H9 (cell line): Measurements from ENCODE around the gene TMEM198. TPM values are rescaled to one million over a fixed set of nuclear protein-coding genes. Genes with fewer than 3 reads are reported as not detected.

ENCODE experiments used
- DNase-seq: peaks from one replicate; pipeline ENCODE4 v3.0.0-alpha.2; 2017
- H2AFZ ChIP-seq: one replicate; pipeline ENCODE4 v1.6.1; 2013; ENCODE audit warnings: mild to moderate bottlenecking, low read length, control low read depth, moderate library complexity
- H2AK5ac ChIP-seq: 2 replicates; pipeline ENCODE4 v1.6.1; 2013; ENCODE audit warnings: low read length, control low read depth, mixed read lengths; ENCODE audit not compliant: insufficient read length
- H2BK120ac ChIP-seq: one replicate; pipeline ENCODE4 v1.6.1; 2013; ENCODE audit warnings: low read depth, mild to moderate bottlenecking, low read length, control low read depth, inconsistent platforms; ENCODE audit not compliant: poor library complexity, severe bottlenecking
- H2BK12ac ChIP-seq: 2 replicates; pipeline ENCODE4 v1.6.1; 2013; ENCODE audit warnings: low read length, control low read depth, mixed read lengths, low read depth; ENCODE audit not compliant: insufficient read length
- H2BK15ac ChIP-seq: 2 replicates; pipeline ENCODE4 v1.6.1; 2013; ENCODE audit warnings: low read depth, low read length, control low read depth
- H2BK20ac ChIP-seq: one replicate; pipeline ENCODE4 v1.6.1; 2013; ENCODE audit warnings: low read depth, mild to moderate bottlenecking, low read length, control low read depth, inconsistent platforms; ENCODE audit not compliant: poor library complexity, severe bottlenecking
- H2BK5ac ChIP-seq: 2 replicates; pipeline ENCODE4 v1.6.1; 2013; ENCODE audit warnings: low read length, control low read depth, mixed read lengths; ENCODE audit not compliant: insufficient read length
- H3K14ac ChIP-seq: 2 replicates; pipeline ENCODE4 v1.6.1; 2013; ENCODE audit warnings: low read length, control low read depth; ENCODE audit not compliant: insufficient read depth
- H3K18ac ChIP-seq: 2 replicates; pipeline ENCODE4 v1.6.1; 2013; ENCODE audit warnings: low read depth, mild to moderate bottlenecking, mixed read lengths, low read length, control low read depth; ENCODE audit not compliant: insufficient read length
- H3K23ac ChIP-seq: 2 replicates; pipeline ENCODE4 v1.6.1; 2013; ENCODE audit warnings: low read length, control low read depth, mixed read lengths, low read depth; ENCODE audit not compliant: insufficient read length
- H3K23me2 ChIP-seq: 2 replicates; pipeline ENCODE4 v1.6.1; 2013; ENCODE audit warnings: low read depth, mild to moderate bottlenecking, mixed read lengths, low read length, control low read depth; ENCODE audit not compliant: insufficient read length, poor library complexity, severe bottlenecking
- H3K27ac ChIP-seq: 2 replicates; pipeline ENCODE4 v1.5.1; 2013; ENCODE audit warnings: low read length, control low read depth, mixed read lengths, low read depth; ENCODE audit not compliant: insufficient read length
- H3K27me3 ChIP-seq: 2 replicates; pipeline ENCODE4 v1.6.1; 2013; ENCODE audit warnings: low read length, control low read depth, inconsistent platforms; ENCODE audit not compliant: insufficient read depth
- H3K4ac ChIP-seq: 2 replicates; pipeline ENCODE4 v1.6.1; 2013; ENCODE audit warnings: low read depth, mild to moderate bottlenecking, control low read depth, inconsistent platforms, low read length, moderate library complexity
- H3K4me1 ChIP-seq: 2 replicates; pipeline ENCODE4 v1.6.1; 2013; ENCODE audit warnings: low read length, control low read depth, inconsistent platforms; ENCODE audit not compliant: insufficient read depth
- H3K4me2 ChIP-seq: 2 replicates; pipeline ENCODE4 v1.6.1; 2013; ENCODE audit warnings: low read length, control low read depth, mixed read lengths; ENCODE audit not compliant: insufficient read length, insufficient read depth
- H3K56ac ChIP-seq: 2 replicates; pipeline ENCODE4 v1.6.1; 2013; ENCODE audit warnings: low read depth, mild to moderate bottlenecking, mixed read lengths, low read length, control low read depth; ENCODE audit not compliant: insufficient read length
- H3K79me1 ChIP-seq: 2 replicates; pipeline ENCODE4 v1.6.1; 2013; ENCODE audit warnings: low read depth, mild to moderate bottlenecking, moderate library complexity, low read length, control low read depth, inconsistent platforms; ENCODE audit not compliant: insufficient read depth, poor library complexity, severe bottlenecking
- H3K79me2 ChIP-seq: 2 replicates; pipeline ENCODE4 v1.6.1; 2013; ENCODE audit warnings: low read length, control low read depth, inconsistent platforms; ENCODE audit not compliant: insufficient read depth
- H3K9ac ChIP-seq: 2 replicates; pipeline ENCODE4 v1.6.1; 2013; ENCODE audit warnings: low read length, control low read depth, mixed read lengths; ENCODE audit not compliant: insufficient read length; ENCODE audit errors: extremely low read depth
- H3K9me3 ChIP-seq: one replicate; pipeline ENCODE4 v1.6.1; 2013; ENCODE audit warnings: low read depth, low read length, inconsistent platforms; ENCODE audit not compliant: control insufficient read depth
- H3T11ph ChIP-seq: one replicate; pipeline ENCODE4 v1.6.1; 2013; ENCODE audit warnings: mild to moderate bottlenecking, low read length, control low read depth, inconsistent platforms
- H4K20me1 ChIP-seq: one replicate; pipeline ENCODE4 v1.6.1; 2013; ENCODE audit not compliant: control insufficient read depth, insufficient read length, insufficient read depth
- H4K5ac ChIP-seq: 2 replicates; pipeline ENCODE4 v1.6.1; 2013; ENCODE audit warnings: low read depth, mild to moderate bottlenecking, mixed read lengths, low read length, control low read depth; ENCODE audit not compliant: insufficient read length
- H4K8ac ChIP-seq: replicated peaks from 2 replicates; pipeline ENCODE4 v1.6.1; 2013; ENCODE audit warnings: low read length, control low read depth, mixed read lengths, low read depth; ENCODE audit not compliant: insufficient read length
- H4K91ac ChIP-seq: 2 replicates; pipeline ENCODE4 v1.6.1; 2013; ENCODE audit warnings: low read depth, mild to moderate bottlenecking, moderate library complexity, mixed read lengths, low read length, control low read depth; ENCODE audit not compliant: insufficient read length
- H3K27ac Mint-ChIP-seq, 3 experiments: 2 replicates in 2 of 3; 3 replicates in 1 of 3; pipeline ENCODE4 v1.8.0; 2020 to 2021; ENCODE audit warnings: mixed read lengths in 3 of 3, mild to moderate bottlenecking in 1 of 3, moderate library complexity in 1 of 3
- H3K27me3 Mint-ChIP-seq: 2 replicates; pipeline ENCODE4 v1.8.0; 2021; ENCODE audit warnings: low read depth, mild to moderate bottlenecking, moderate library complexity, mixed read lengths
- H3K36me3 Mint-ChIP-seq, 3 experiments: 2 replicates in 2 of 3; 3 replicates in 1 of 3; pipeline ENCODE4 v1.8.0; 2020 to 2021; ENCODE audit warnings: low read depth in 3 of 3, mixed read lengths in 3 of 3; ENCODE audit not compliant: insufficient read depth in 1 of 3
- H3K4me1 Mint-ChIP-seq, 2 experiments: 2 replicates each; pipeline ENCODE4 v1.8.0; 2020; ENCODE audit warnings: mixed read lengths in 2 of 2
- H3K4me3 Mint-ChIP-seq, 2 experiments: 2 replicates in 1 of 2; 3 replicates in 1 of 2; pipeline ENCODE4 v1.8.0; 2020 to 2021; ENCODE audit warnings: mild to moderate bottlenecking in 2 of 2, mixed read lengths in 2 of 2, moderate library complexity in 1 of 2
- H3K9me3 Mint-ChIP-seq, 2 experiments: 2 replicates in 1 of 2; 3 replicates in 1 of 2; pipeline ENCODE4 v1.8.0; 2020; ENCODE audit warnings: mild to moderate bottlenecking in 2 of 2, mixed read lengths in 2 of 2, moderate library complexity in 1 of 2
- CTCF ChIP-seq: fragments of 200-600 bp; sonication (generic); conservative IDR thresholded peaks from 3 replicates; pipeline ENCODE4 v1.8.0; 2021; ENCODE audit warnings: antibody characterized with exemption, mild to moderate bottlenecking
- WGBS: extraction: QIAGEN DNeasy Blood & Tissue Kit; methylation state at CpG from one replicate; pipeline ENCODE4 v1.1.7; 2013; ENCODE audit warnings: missing lambda C conversion rate, low lambda C conversion rate, mixed read lengths; ENCODE audit not compliant: insufficient read length; ENCODE audit errors: extremely low coverage; 5-methylcytosine and 5-hydroxymethylcytosine counted together
- total RNA-seq: library from RNA; stranded (reverse); gene quantifications from 2 replicates; pipeline ENCODE4 v1.2.1, GENCODE V29; 2021

The TMEM198 gene
- total RNA-seq, 1 experiment from 2014 or later: 7.7 TPM

GRCh38 chr2:219559156-219559915 lies 15.5 kb downstream of the TMEM198 start:
- no peaks in the 10 kb centered on the region for H4K20me1 ChIP-seq
- no peak overlapping the region for H3K14ac ChIP-seq
- no peak overlapping the region for H3T11ph ChIP-seq
- no peak overlapping the region for H3K18ac ChIP-seq
- H3K79me2 ChIP-seq: no peaks in the 10 kb centered on the region
- no peak overlapping the region for H3K27ac ChIP-seq
- H3K9ac ChIP-seq: no peak overlapping the region
- no peak overlapping the region for H3K4ac ChIP-seq
- H3K4me1 Mint-ChIP-seq: peaks cover 39 to 40% of the 10 kb centered on the region in 2 experiments
- H3K79me1 ChIP-seq: no peaks in the 10 kb centered on the region
- no peak overlapping the region for H2AK5ac ChIP-seq
- H2BK12ac ChIP-seq: no peak overlapping the region
- no peak overlapping the region for H3K56ac ChIP-seq
- no peak overlapping the region for H4K5ac ChIP-seq
- no peaks in the 10 kb centered on the region for H3K23me2 ChIP-seq
- H3K4me2 ChIP-seq: no peak overlapping the region
- no peak overlapping the region for H2BK15ac ChIP-seq
- H3K4me1 ChIP-seq: peaks cover 17% of the 10 kb centered on the region; the same call in 1 of the 2 replicates
- no peak overlapping the region for H3K4me3 Mint-ChIP-seq
- H3K27me3 Mint-ChIP-seq: peaks cover 8% of the 10 kb centered on the region
- DNase-seq: no peak
- no peak overlapping the region for H2AFZ ChIP-seq
- no CpG with 5 or more reads among the region's 20 CpGs for WGBS
- no peak overlapping the region for H2BK5ac ChIP-seq
- no peak overlapping the region for H2BK20ac ChIP-seq
- H3K9me3 Mint-ChIP-seq: no peaks in the 10 kb centered on the region; a peak in 1 of 5 replicates
- no peak overlapping the region for H4K8ac ChIP-seq
- H3K27me3 ChIP-seq: no peaks in the 10 kb centered on the region
- no peak for TF ChIP-seq CTCF
- H4K91ac ChIP-seq: no peak overlapping the region
- no peak overlapping the region for H3K27ac Mint-ChIP-seq
- H3K36me3 Mint-ChIP-seq: peaks cover 27 to 59% (median 53%) of the 10 kb centered on the region in 3 experiments
- H3K9me3 ChIP-seq: no peaks in the 10 kb centered on the region
- no peak overlapping the region for H2BK120ac ChIP-seq
- H3K23ac ChIP-seq: no peak overlapping the region
